Kidney tubule cell (primary cell): Measurements from ENCODE around the gene ITGB6.
A peak's percentile ranks its signal among the peaks of the same experiment; 100 is the strongest.

Source experiments
- DNase-seq: peaks from one replicate; pipeline ENCODE4 v3.0.0-alpha.2; 2018; ENCODE audit warnings: low spot score

The ITGB6 gene

GRCh38 chr2:160221391-160222276 lies 21.6 kb upstream of the ITGB6 start:
- peak; percentile 95 for DNase-seq

DNA sequence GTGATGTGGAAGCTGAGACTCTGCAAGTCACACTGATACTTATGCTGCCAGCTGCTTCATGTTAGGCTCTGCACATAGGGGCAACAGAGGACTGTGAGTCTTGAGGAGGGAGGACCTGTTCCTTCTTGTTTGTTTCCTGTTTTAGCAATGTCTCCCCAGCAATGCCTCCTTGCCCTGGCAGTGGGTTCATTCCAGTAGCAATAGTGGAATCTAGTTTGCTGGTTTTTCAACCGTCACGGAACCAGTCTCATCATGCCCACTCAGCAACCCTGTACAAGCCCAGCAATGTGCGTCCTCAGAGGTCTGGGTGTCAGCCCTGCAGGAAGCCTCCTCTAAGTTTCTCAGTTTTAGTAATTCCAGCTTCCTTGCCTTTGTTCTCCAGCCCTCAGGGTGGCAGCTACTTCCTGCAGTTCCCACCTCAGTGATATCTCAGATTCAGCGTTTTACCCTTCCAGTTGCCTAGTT lies 20.5 kb upstream of the ITGB6 start:
- peak; percentile 63 for DNase-seq

GRCh38 chr2:160220026-160220425 lies 20.0 kb upstream of the ITGB6 start:
- DNase-seq: no peak

GRCh38 chr2:160214461-160215445 lies 14.7 kb upstream of the ITGB6 start:
- peak; percentile 95 for DNase-seq

- DNase-seq: no peak
These were observed 13.4 kb upstream of the ITGB6 start for GRCh38 chr2:160213511-160213910.

GRCh38 chr2:160210599-160211138 lies 10.6 kb upstream of the ITGB6 start:
- peak; percentile 83 for DNase-seq

DNA sequence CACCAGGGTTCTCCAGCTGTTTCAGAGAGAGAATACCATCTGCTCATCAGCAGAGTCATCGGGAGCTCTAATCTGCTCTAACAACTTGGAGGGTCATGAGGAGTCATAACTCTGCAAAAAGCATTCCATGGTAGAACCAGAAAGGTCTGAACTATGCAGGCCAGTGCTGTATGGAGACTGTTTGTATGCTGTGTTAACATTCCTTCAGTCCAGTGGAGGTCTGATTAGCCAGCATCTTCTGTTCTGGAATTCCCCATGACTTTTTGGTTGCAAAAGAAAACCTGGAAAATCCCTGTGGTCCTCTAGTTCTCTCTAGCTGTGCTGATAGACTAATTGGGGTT lies 9.4 kb upstream of the ITGB6 start:
- peak; percentile 98 for DNase-seq

DNA sequence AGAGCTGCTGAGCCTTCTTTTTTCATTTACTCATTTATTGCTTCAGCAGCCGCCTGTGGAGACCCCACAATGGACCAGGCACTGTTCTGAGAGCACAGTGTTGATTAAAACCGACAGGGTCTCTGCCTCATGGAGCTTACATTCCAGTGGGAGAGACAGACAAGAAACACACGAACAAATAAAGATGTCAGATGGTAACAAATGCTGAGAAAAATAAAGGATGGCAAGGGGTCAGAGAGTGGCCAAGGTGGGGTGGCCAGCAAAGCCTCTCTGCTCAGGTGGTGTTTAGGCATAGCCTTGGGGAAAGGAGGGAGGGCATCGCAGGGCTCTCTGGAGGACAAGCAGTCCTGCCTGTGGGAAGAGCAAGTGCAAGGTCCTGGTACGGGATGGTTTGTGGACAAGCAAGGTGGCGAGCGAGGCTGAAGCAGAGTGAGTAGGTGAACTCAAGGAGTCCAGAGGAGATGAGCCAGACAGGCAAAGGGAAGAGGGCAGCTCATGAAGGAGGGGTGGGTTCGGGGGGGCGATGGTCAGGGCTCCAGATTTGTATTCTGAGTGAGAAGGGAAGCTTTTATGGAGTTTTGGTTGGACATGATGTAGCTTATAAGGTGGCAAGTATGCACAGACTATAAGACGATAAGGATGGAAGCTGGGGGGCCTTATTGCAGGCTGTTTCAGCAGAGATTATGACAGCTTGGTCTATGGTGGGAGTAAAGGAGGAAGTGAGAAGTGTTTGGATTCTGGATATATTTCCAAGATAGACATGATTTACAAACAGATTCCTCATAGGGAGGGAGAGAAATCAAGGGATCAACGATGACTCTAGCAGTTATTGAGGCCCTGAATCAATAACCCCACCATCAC lies 8.8 kb upstream of the ITGB6 start:
- no peak for DNase-seq

DNA sequence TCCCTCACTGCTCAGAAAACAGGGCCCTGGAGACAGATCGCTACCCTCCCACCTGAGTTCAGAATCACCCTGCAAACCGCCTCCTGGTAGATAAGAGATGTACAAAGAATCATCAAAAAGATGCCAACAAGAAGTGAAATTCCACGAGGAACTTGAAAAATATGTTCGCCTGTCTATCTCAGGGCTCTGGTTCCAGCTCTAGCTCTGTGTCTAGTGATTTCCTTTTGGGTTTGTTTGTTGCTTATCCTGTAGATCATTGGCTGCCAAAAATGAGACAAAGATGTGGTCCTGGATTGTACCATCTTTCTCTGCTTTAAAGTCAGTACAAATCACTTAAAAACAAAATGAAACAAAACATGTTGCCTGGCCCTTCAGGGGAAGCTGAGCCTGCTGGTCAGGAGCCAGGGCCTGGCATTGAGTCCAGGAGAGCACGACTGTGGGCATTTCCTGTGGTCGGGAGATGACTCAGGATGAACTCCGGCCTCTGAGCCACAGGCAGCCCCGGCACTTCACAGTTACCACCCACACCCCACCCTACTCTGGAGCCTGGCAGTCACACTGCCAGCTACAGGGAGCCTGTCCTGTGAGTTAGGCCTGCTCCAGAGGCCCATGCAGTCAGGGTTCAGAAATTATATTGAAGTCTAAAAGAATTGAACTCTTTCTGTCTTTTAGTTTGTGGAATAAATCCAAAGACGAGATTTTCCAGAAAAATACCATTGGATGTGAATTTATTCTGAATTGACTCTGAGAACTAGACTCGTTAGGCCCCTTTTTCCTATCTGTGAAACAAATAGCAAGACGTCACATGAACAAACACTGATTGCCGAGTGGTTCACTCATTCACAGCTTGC lies 8.0 kb upstream of the ITGB6 start:
- peak; percentile 99 for DNase-seq

- DNase-seq: peak; percentile 76
These were observed 7.2 kb upstream of the ITGB6 start for GRCh38 chr2:160207271-160207670.

- DNase-seq: no peak
These were observed 6.4 kb upstream of the ITGB6 start for GRCh38 chr2:160206436-160206835.

DNA sequence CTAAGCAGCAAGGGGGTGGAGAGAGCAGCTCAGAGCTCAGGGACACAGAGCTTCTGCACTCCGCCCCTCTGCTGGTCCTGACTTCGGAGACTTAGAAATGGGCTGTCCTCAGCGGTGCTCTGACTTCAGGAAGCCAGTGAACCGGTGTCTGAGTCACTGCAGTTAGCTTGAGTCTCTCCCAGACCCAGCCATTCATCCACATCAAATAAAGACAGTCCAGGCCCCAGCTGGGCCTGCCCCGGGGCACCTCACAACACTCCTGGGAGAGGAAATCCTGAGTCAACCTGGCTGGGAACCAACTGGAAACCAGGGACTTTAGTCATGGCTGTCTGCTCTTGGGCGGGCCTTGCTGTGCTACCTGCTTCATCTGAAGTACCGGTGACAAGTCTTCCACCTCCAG lies 5.4 kb upstream of the ITGB6 start:
- DNase-seq: peak; percentile 100

GRCh38 chr2:160203422-160203821 lies 3.4 kb upstream of the ITGB6 start:
- no peak for DNase-seq

DNA sequence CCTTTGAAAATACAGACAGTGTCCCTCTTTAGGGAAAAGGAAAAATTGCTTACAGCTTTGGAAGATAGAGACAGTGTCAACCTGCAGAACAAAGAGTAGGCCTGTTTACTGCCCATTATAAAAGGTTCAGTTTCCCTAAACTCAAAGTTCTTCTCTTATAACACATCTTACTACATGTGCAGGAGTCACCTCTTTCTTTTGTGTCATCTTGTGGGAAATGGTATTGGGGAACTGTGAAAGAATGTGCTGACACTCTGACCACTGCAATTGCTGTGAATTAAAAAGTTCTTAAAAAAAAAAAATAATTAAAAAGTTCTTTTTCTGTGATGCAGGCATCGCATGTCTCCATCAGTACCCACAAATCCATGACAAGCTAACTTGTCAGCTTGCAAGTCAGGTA lies 2.9 kb upstream of the ITGB6 start:
- DNase-seq: no peak

DNA sequence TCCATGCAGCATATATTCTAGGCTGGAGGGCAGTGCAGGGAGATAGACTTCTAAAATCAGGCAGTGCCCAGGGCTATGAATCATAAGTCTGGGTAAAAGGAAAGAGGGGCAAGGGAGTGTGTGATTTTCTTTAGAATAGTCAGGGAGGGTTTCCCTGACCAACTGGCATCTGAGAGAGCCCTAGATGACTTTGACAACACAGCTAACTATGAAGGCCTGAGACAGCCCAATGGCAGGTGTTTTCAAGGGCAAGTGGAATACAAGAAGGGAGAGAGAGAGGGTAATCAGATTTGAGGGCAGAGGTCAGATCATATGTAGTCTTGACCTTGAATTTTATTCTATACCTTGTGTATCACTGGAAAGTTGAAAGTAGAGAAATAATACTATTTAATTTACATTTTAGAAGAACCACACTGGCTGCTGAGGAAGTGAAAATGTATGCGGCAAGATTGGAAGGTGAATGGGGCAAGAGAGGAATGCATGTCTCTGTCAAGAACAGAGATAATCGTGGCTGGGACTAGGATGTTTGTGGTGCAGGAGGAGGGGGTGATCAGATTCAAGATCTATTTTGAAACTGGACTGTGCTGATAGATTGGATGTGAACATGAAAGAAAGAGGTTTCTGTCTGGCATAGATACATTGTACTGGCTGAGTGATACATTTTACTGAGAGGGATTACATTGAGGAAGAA lies 1.9 kb upstream of the ITGB6 start:
- peak; percentile 28 for DNase-seq

GRCh38 chr2:160200921-160201320 lies 849 bp upstream of the ITGB6 start:
- DNase-seq: no peak

- peak; percentile 29 for DNase-seq
These were observed 1.0 kb downstream of the ITGB6 start for GRCh38 chr2:160199053-160199452.

DNA sequence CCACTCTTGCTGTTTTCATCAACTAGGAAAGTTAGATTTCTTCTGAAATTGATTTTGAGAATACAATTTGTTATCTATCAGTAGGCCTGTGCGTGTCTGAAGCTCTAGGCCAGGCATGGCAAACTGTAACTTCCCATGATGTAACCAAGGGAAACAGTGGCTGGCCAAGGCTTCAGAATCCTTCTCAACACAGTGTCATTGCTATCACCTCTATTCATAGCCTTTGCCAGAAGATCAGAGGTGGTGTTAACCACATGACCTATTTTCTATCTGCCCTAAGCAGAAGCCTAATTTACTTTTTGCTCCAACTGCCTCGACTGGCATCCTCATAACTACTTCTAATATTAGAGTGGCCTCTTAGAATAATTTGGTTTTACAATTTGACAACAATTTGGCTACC lies 2.5 kb downstream of the ITGB6 start:
- DNase-seq: no peak

DNA sequence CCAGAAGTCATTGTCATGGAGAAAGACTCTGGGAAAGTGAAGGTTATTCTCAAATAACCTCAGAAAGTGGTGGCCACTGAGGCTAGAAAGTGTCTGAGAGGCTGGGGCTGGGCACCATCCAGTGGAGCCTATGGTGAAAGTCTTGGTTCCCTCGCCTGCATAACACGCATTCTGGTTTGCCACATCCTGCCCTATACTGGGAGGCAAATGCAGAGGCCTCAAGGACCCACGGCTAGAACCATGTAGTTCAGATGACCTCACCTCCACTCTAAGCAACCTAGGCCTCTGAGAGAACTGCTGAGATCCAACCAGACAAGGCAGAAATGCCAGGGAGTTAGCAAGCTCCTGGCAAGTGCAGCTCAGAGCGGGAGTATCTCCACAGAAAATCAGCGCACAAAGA lies 5.1 kb downstream of the ITGB6 start:
- peak; percentile 33 for DNase-seq

- peak; percentile 38 for DNase-seq
These were observed 5.7 kb downstream of the ITGB6 start for GRCh38 chr2:160194351-160194750.
